GM12873 (cell line): ENCODE measurements around the gene BPIFA1.

Experiments
- CTCF ChIP-seq: IDR thresholded peaks from 2 replicates; pipeline ENCODE4 v1.5.1; 2012; ENCODE audit warnings: low read depth, mild to moderate bottlenecking, moderate library complexity, low read length, control low read depth; ENCODE audit not compliant: insufficient read depth; ENCODE audit errors: missing control alignments

BPIFA1 gene

GRCh38 chr20:33251496-33251895 is 15.7 kb downstream of the BPIFA1 start:
- TF ChIP-seq CTCF, result no peak

- TF ChIP-seq CTCF, result no peak
Measured at GRCh38 chr20:33252460-33252859, 16.7 kb downstream of the BPIFA1 start.

GRCh38 chr20:33255005-33255404 is 19.2 kb downstream of the BPIFA1 start:
- TF ChIP-seq CTCF, result no peak

GRCh38 chr20:33257237-33257636 is 21.4 kb downstream of the BPIFA1 start:
- TF ChIP-seq CTCF, result no peak

- TF ChIP-seq CTCF, result no peak
Measured at GRCh38 chr20:33259371-33259770, 23.6 kb downstream of the BPIFA1 start.

GRCh38 chr20:33261465-33261864 is 25.7 kb downstream of the BPIFA1 start:
- TF ChIP-seq CTCF, result no peak

GRCh38 chr20:33262658-33263065 is 26.9 kb downstream of the BPIFA1 start:
- TF ChIP-seq CTCF, result peak; percentile 60
